ENCODE results near the gene TLE1.

DNA sequence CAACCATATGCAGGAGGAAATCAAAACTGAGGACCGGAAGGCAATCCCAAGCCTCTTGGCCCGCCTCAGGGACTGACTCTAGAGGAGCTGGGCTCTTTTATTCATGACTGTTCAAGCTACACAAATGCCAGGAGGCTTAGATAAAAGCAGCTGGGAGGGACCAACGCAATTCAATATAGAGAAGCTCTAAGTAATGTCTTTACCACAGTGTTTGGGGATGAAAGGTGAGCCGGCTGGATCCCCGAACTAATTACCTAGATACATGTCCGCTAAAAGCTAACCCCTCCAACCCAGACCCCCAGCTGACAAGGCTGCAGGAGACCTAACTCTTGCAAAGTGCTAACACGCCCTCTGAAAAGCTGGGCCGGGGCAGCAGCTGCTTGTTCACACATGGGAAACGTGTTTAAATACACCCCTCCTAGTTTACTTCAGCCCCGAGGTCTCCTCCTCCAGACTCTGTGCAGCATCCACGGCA is 67.5 kb downstream of the TLE1 start:
- no peak for TF ChIP-seq BHLHE40 (IDR thresholded peaks at IDR 0.05; ENCODE audit: low read depth, low read length)
- TF ChIP-seq, protein P1, sequence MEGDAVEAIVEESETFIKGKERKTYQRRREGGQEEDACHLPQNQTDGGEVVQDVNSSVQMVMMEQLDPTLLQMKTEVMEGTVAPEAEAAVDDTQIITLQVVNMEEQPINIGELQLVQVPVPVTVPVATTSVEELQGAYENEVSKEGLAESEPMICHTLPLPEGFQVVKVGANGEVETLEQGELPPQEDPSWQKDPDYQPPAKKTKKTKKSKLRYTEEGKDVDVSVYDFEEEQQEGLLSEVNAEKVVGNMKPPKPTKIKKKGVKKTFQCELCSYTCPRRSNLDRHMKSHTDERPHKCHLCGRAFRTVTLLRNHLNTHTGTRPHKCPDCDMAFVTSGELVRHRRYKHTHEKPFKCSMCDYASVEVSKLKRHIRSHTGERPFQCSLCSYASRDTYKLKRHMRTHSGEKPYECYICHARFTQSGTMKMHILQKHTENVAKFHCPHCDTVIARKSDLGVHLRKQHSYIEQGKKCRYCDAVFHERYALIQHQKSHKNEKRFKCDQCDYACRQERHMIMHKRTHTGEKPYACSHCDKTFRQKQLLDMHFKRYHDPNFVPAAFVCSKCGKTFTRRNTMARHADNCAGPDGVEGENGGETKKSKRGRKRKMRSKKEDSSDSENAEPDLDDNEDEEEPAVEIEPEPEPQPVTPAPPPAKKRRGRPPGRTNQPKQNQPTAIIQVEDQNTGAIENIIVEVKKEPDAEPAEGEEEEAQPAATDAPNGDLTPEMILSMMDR (conservative IDR thresholded peaks at IDR 0.05; ENCODE audit: low read depth, low read length) = no peak
- TF ChIP-seq RAD21 (IDR thresholded peaks at IDR 0.05; ENCODE audit: low read length) = no peak
- TF ChIP-seq, protein P2, sequence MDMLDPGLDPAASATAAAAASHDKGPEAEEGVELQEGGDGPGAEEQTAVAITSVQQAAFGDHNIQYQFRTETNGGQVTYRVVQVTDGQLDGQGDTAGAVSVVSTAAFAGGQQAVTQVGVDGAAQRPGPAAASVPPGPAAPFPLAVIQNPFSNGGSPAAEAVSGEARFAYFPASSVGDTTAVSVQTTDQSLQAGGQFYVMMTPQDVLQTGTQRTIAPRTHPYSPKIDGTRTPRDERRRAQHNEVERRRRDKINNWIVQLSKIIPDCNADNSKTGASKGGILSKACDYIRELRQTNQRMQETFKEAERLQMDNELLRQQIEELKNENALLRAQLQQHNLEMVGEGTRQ (IDR thresholded peaks at IDR 0.05; ENCODE audit: low read depth, low read length) = no peak
- no peak for TF ChIP-seq RFX5 (IDR thresholded peaks at IDR 0.05; ENCODE audit: low read depth, low read length)
- TF ChIP-seq MAFK (IDR thresholded peaks at IDR 0.05; ENCODE audit: low read depth, low read length) = no peak
- TF ChIP-seq POLR2A (IDR thresholded peaks at IDR 0.05; ENCODE audit: low read depth, low read length) = no peak
- no peak for TF ChIP-seq MXI1 (IDR thresholded peaks at IDR 0.05; ENCODE audit: borderline replicate concordance, low read depth, low read length)
- TF ChIP-seq CEBPB (IDR thresholded peaks at IDR 0.05; ENCODE audit: low read depth, low read length) = no peak

Measured in IMR-90 (cell line).